Psoas muscle (tissue), 8 donors: ENCODE measurements around the gene TSPO2. TPM values are rescaled to one million over a fixed set of nuclear protein-coding genes. Genes with fewer than 3 reads are reported as not detected.

Experiments used
- ATAC-seq, 4 donors: fragments of 200-7000 bp; cut with Tn5 transposase; one replicate each; pipeline ENCODE4 v1.9.1; 2020; ENCODE audit warnings: moderate library complexity in 3 of 4, mild to moderate bottlenecking in 2 of 4
- DNase-seq, 2 donors: peaks; one replicate each; pipeline ENCODE4 v3.0.0-alpha.2; 2020
- H3K27ac ChIP-seq: fragments of 200-600 bp; one replicate; pipeline ENCODE4 v1.8.0; 2022
- H3K27me3 ChIP-seq, 3 donors: fragments of 200-600 bp in 1 of 3; one replicate each; pipeline versions ENCODE4 v1.6.1 to v1.8.0; 2013 to 2022; ENCODE audit warnings: low read length in 2 of 3, mild to moderate bottlenecking in 2 of 3, moderate library complexity in 1 of 3; ENCODE audit not compliant: insufficient read depth in 3 of 3
- H3K36me3 ChIP-seq, 2 donors: fragments of 200-600 bp in 1 of 2; one replicate each; pipeline versions ENCODE4 v1.6.1 to v1.8.0; 2013 to 2022; ENCODE audit warnings: low read depth in 1 of 2, mild to moderate bottlenecking in 1 of 2, moderate library complexity in 1 of 2; ENCODE audit not compliant: insufficient read depth in 1 of 2
- H3K4me1 ChIP-seq: fragments of 200-600 bp; one replicate; pipeline ENCODE4 v1.8.0; 2022
- H3K4me3 ChIP-seq: fragments of 200-600 bp; one replicate; pipeline ENCODE4 v1.8.0; 2022; ENCODE audit warnings: mild to moderate bottlenecking
- H3K9me3 ChIP-seq: fragments of 200-600 bp; one replicate; pipeline ENCODE4 v1.8.0; 2022
- CTCF ChIP-seq: fragments of 200-600 bp; IDR thresholded peaks from one replicate; pipeline ENCODE4 v1.8.0; 2022; ENCODE audit warnings: antibody characterized with exemption
- WGBS, 3 donors: extraction: QIAGEN DNeasy Blood & Tissue Kit; methylation state at CpG; one replicate each; pipeline versions ENCODE4 v1.1.6 to v1.1.7; 2013; 5-methylcytosine and 5-hydroxymethylcytosine counted together
- intact Hi-C, 2 donors: fragments of 100-400 bp; cut with DNase I; formaldehyde crosslinking; loops; one replicate each; pipeline versions ENCODE4 v1.11.0 to v1.14.2; 2022
- polyA plus RNA-seq, 3 donors: library from polyadenylated mRNA; stranded (reverse); fragments of 200-250 nt; gene quantifications; one replicate each; pipeline ENCODE4 v1.2.3, GENCODE V29; 2013
- total RNA-seq, 4 donors: library from RNA; stranded (reverse); fragmentation: NEBNext Ultra II Directional in 2 of 4; extraction: Animal tissue kit (Norgen Biotek cat#: 25700) in 2 of 4; gene quantifications; one replicate each; pipeline versions ENCODE4 v1.2.1 to v1.2.4, GENCODE V29; 2021 to 2023
- donor health status: healthy with polysubstance abuse.
- donor health status: DM: no; HTN: no; CAD: no; lungs with moderate emphysema.
- donor health status: Bipolar disorder and iron deficiency.
- donor health status: healthy.
- donor health status: DM: yes; HTN: yes; CAD: no.
- donor health status: DM: no; HTN: no; CAD: no.
- donor health status: DM: no; HTN: no; CAD: no.
- donor health status: DM: yes; HTN: yes; CAD: no.

Gene TSPO2
- total and polyA plus RNA-seq, 7 donors = 0.27 TPM; not detected in 6

- Histone ChIP-seq H3K4me1 (peaks cover 5% of the 10 kb centered on the region), H3K4me3 (no peak overlapping the region), H3K27me3 (no peaks in the 10 kb centered on the region), H3K9me3 (no peaks in the 10 kb centered on the region), H3K27ac (no peak overlapping the region), H3K36me3 (peaks cover 3 to 91% of the 10 kb centered on the region in 2 donors)
- no peak for TF ChIP-seq CTCF
- ATAC-seq (no peak), DNase-seq (no peak)
- intact Hi-C loops = no loop called here
Measured at GRCh38 chr6:41083072-41083471, 40.8 kb downstream of the TSPO2 start.

GRCh38 chr6:41085182-41085581 is 42.9 kb downstream of the TSPO2 start:
- H3K9me3 ChIP-seq = no peaks in the 10 kb centered on the region
- no peak for TF ChIP-seq CTCF
- no peak overlapping the region for H3K4me3 ChIP-seq
- no peak overlapping the region for H3K27ac ChIP-seq
- DNase-seq = no peak
- no peaks in the 10 kb centered on the region for H3K27me3 ChIP-seq
- peaks cover 2 to 94% of the 10 kb centered on the region in 2 donors for H3K36me3 ChIP-seq
- no peak for ATAC-seq
- intact Hi-C loops = no loop called here
- no peaks in the 10 kb centered on the region for H3K4me1 ChIP-seq

GRCh38 chr6:41088451-41088850 is 46.2 kb downstream of the TSPO2 start:
- Histone ChIP-seq H3K4me3 (no peak overlapping the region), H3K4me1 (no peaks in the 10 kb centered on the region), H3K27ac (no peak overlapping the region), H3K27me3 (no peaks in the 10 kb centered on the region), H3K36me3 (peaks cover 17 to 92% of the 10 kb centered on the region in 2 donors), H3K9me3 (no peaks in the 10 kb centered on the region)
- DNase-seq (no peak), ATAC-seq (no peak)
- intact Hi-C loops = no loop called here
- TF ChIP-seq CTCF = no peak
- 93 to 95% (median 94%) methylated on average over 4 of the region's 4 CpGs for WGBS, 3 donors

GRCh38 chr6:41090841-41091761 is 48.8 kb downstream of the TSPO2 start:
- no peak overlapping the region for H3K4me3 ChIP-seq
- H3K27me3 ChIP-seq = no peaks in the 10 kb centered on the region
- H3K27ac ChIP-seq = no peak overlapping the region
- intact Hi-C loops = loop anchor here in 1 of 2 donors (2.0 kb wide), 1 partner anchor 232 kb away; no protein-coding TSS in a partner anchor
- WGBS, 3 donors = 42 to 55% (median 50%) methylated on average over 1 of the region's 1 CpG
- DNase-seq = no peak
- H3K36me3 ChIP-seq = peaks cover 27 to 92% of the 10 kb centered on the region in 2 donors
- no peaks in the 10 kb centered on the region for H3K4me1 ChIP-seq
- no peaks in the 10 kb centered on the region for H3K9me3 ChIP-seq
- ATAC-seq = no peak
- TF ChIP-seq CTCF = no peak
